Endothelial cell of umbilical vein (primary cell): Measurements from ENCODE around the gene MBOAT2.

Experiments
- POLR2A ChIP-seq: IDR thresholded peaks from 2 replicates; pipeline ENCODE4 v1.6.1; 2012; ENCODE audit warnings: low read depth, mild to moderate bottlenecking, control low read depth, low read length
- POLR2AphosphoS5 ChIP-seq: IDR thresholded peaks from 2 replicates; pipeline ENCODE4 v1.6.1; 2012; ENCODE audit warnings: low read depth, mild to moderate bottlenecking, control low read depth, low read length, moderate library complexity; ENCODE audit not compliant: insufficient read depth
- TF ChIP-seq, protein P1 (sequence below), 2 donors: IDR thresholded peaks; 1 replicate in 1 of 2; 2 replicates in 1 of 2; pipeline ENCODE4 v1.5.1; 2011; ENCODE audit warnings: low read length in 2 of 2, mild to moderate bottlenecking in 2 of 2, moderate library complexity in 2 of 2, control low read depth in 1 of 2, inconsistent platforms in 1 of 2, low read depth in 1 of 2; ENCODE audit not compliant: insufficient read depth in 1 of 2; ENCODE audit errors: extremely low read depth in 1 of 2
- TF ChIP-seq, protein P2 (sequence below): IDR thresholded peaks from 2 replicates; pipeline ENCODE4 v1.6.1; 2011; ENCODE audit not compliant: insufficient read depth, insufficient read length

GRCh38 chr2:8851811-8852560, 151.5 kb downstream of the MBOAT2 start:
- TF ChIP-seq, protein P1, sequence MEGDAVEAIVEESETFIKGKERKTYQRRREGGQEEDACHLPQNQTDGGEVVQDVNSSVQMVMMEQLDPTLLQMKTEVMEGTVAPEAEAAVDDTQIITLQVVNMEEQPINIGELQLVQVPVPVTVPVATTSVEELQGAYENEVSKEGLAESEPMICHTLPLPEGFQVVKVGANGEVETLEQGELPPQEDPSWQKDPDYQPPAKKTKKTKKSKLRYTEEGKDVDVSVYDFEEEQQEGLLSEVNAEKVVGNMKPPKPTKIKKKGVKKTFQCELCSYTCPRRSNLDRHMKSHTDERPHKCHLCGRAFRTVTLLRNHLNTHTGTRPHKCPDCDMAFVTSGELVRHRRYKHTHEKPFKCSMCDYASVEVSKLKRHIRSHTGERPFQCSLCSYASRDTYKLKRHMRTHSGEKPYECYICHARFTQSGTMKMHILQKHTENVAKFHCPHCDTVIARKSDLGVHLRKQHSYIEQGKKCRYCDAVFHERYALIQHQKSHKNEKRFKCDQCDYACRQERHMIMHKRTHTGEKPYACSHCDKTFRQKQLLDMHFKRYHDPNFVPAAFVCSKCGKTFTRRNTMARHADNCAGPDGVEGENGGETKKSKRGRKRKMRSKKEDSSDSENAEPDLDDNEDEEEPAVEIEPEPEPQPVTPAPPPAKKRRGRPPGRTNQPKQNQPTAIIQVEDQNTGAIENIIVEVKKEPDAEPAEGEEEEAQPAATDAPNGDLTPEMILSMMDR (IDR thresholded peaks at IDR 0.05; ENCODE audit: extremely low read depth in 1 of 2, insufficient read depth in 1 of 2, low read depth in 1 of 2, low read length in 2 of 2): no peak
- TF ChIP-seq POLR2AphosphoS5: no peak
- TF ChIP-seq, protein P2, sequence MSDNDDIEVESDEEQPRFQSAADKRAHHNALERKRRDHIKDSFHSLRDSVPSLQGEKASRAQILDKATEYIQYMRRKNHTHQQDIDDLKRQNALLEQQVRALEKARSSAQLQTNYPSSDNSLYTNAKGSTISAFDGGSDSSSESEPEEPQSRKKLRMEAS: no peak
- TF ChIP-seq POLR2A: no peak
